Activated CD8-positive, alpha-beta T cell treated with anti-CD3 and anti-CD28 coated beads for 36 hours (primary cell): ENCODE data around the gene TBXT. TPM values are rescaled to one million over a fixed set of nuclear protein-coding genes. Genes with fewer than 3 reads are reported as not detected.

ENCODE experiments used
- ATAC-seq: fragments of 200-7000 bp; cut with Tn5 transposase; one replicate; pipeline ENCODE4 v1.10.0; 2021; ENCODE audit warnings: mild to moderate bottlenecking, moderate library complexity
- CTCF ChIA-PET: fragments of 350-600 bp; sonication (Branson Sonifier 250); formaldehyde crosslinking; loops from one replicate; lab custom pipeline; 2021; ENCODE audit warnings: antibody characterized with exemption; lab: Charles Lee
- POLR2A ChIA-PET: fragments of 350-600 bp; sonication (Branson Sonifier 250); formaldehyde crosslinking; loops from one replicate; lab custom pipeline; 2021; ENCODE audit warnings: antibody characterized with exemption; lab: Charles Lee
- DNase-seq: peaks from one replicate; pipeline ENCODE4 v3.0.0-alpha.2; 2020
- H3K27ac Mint-ChIP-seq: one replicate; pipeline ENCODE4 v1.8.0; 2021; ENCODE audit warnings: mild to moderate bottlenecking, mixed read lengths
- H3K27me3 Mint-ChIP-seq: one replicate; pipeline ENCODE4 v1.8.0; 2021; ENCODE audit warnings: mixed read lengths
- H3K36me3 Mint-ChIP-seq: one replicate; pipeline ENCODE4 v1.8.0; 2021; ENCODE audit warnings: low read depth, mixed read lengths
- H3K4me1 Mint-ChIP-seq: one replicate; pipeline ENCODE4 v1.8.0; 2021; ENCODE audit warnings: low read depth, mixed read lengths
- H3K4me3 Mint-ChIP-seq: one replicate; pipeline ENCODE4 v1.8.0; 2021; ENCODE audit warnings: mild to moderate bottlenecking, moderate library complexity, mixed read lengths
- H3K9me3 Mint-ChIP-seq: one replicate; pipeline ENCODE4 v1.8.0; 2021; ENCODE audit warnings: mixed read lengths
- CTCF ChIP-seq: fragments of 200-600 bp; IDR thresholded peaks from one replicate; pipeline ENCODE4 v1.8.0; 2022; ENCODE audit warnings: antibody characterized with exemption, mild to moderate bottlenecking
- intact Hi-C: fragments of 100-400 bp; cut with micrococcal nuclease; formaldehyde crosslinking; loops from one replicate; pipeline ENCODE4 v1.10.0; 2022
- total RNA-seq, 2 experiments: library from RNA; stranded (reverse); gene quantifications; one replicate each; pipeline ENCODE4 v1.2.3, GENCODE V29; 2021

The TBXT gene
- total RNA-seq, 2 experiments from 2014 or later, result not detected

GRCh38 chr6:166204852-166205650 lies 37.4 kb upstream of the TBXT start:
- intact Hi-C loops, result no loop called here
- H3K9me3 Mint-ChIP-seq, result no peaks in the 10 kb centered on the region
- ATAC-seq, result no peak
- H3K4me1 Mint-ChIP-seq, result peaks cover 14% of the 10 kb centered on the region
- no peak for TF ChIP-seq CTCF
- no peak overlapping the region for H3K4me3 Mint-ChIP-seq
- H3K27me3 Mint-ChIP-seq, result peaks cover 5% of the 10 kb centered on the region
- H3K36me3 Mint-ChIP-seq, result no peaks in the 10 kb centered on the region
- no peak overlapping the region for H3K27ac Mint-ChIP-seq
- CTCF ChIA-PET, result no interaction called here
- DNase-seq, result no peak
- POLR2A ChIA-PET, result no interaction called here

- DNase-seq (no peak), ATAC-seq (no peak)
- no peak overlapping the region for H3K4me3 Mint-ChIP-seq
- no peaks in the 10 kb centered on the region for H3K9me3 Mint-ChIP-seq
- H3K4me1 Mint-ChIP-seq, result peaks cover 14% of the 10 kb centered on the region
- no peak for TF ChIP-seq CTCF
- CTCF ChIA-PET, result no interaction called here
- H3K27me3 Mint-ChIP-seq, result peaks cover 2% of the 10 kb centered on the region
- POLR2A ChIA-PET, result no interaction called here
- no peaks in the 10 kb centered on the region for H3K36me3 Mint-ChIP-seq
- intact Hi-C loops, result no loop called here
- no peak overlapping the region for H3K27ac Mint-ChIP-seq
These were observed 36.1 kb upstream of the TBXT start for GRCh38 chr6:166203641-166204222.

GRCh38 chr6:166203003-166203640 lies 35.5 kb upstream of the TBXT start:
- H3K4me1 Mint-ChIP-seq, result peaks cover 14% of the 10 kb centered on the region
- no peaks in the 10 kb centered on the region for H3K36me3 Mint-ChIP-seq
- ATAC-seq (no peak), DNase-seq (no peak)
- H3K27ac Mint-ChIP-seq, result no peak overlapping the region
- CTCF ChIA-PET, result no interaction called here
- no peak for TF ChIP-seq CTCF
- intact Hi-C loops, result no loop called here
- peaks cover 2% of the 10 kb centered on the region for H3K27me3 Mint-ChIP-seq
- no peak overlapping the region for H3K4me3 Mint-ChIP-seq
- H3K9me3 Mint-ChIP-seq, result no peaks in the 10 kb centered on the region
- POLR2A ChIA-PET, result no interaction called here

GRCh38 chr6:166202321-166202733 lies 34.7 kb upstream of the TBXT start:
- no peak overlapping the region for H3K27ac Mint-ChIP-seq
- H3K4me1 Mint-ChIP-seq, result peaks cover 14% of the 10 kb centered on the region
- CTCF ChIA-PET, result no interaction called here
- no peak for TF ChIP-seq CTCF
- ATAC-seq, result no peak
- intact Hi-C loops, result no loop called here
- H3K4me3 Mint-ChIP-seq, result no peak overlapping the region
- DNase-seq, result no peak
- POLR2A ChIA-PET, result no interaction called here
- H3K27me3 Mint-ChIP-seq, result peaks cover 2% of the 10 kb centered on the region
- H3K36me3 Mint-ChIP-seq, result no peaks in the 10 kb centered on the region
- H3K9me3 Mint-ChIP-seq, result no peaks in the 10 kb centered on the region

- no peak for DNase-seq
- CTCF ChIA-PET, result no interaction called here
- no peak overlapping the region for H3K4me3 Mint-ChIP-seq
- peaks cover 10% of the 10 kb centered on the region for H3K4me1 Mint-ChIP-seq
- H3K36me3 Mint-ChIP-seq, result no peaks in the 10 kb centered on the region
- H3K9me3 Mint-ChIP-seq, result no peaks in the 10 kb centered on the region
- intact Hi-C loops, result no loop called here
- peaks cover 2% of the 10 kb centered on the region for H3K27me3 Mint-ChIP-seq
- POLR2A ChIA-PET, result interaction anchor here (1.0 kb wide), 1 partner anchor 45 kb away, joined by 3 read pairs; no protein-coding TSS in a partner anchor
- TF ChIP-seq CTCF, result no peak
- ATAC-seq, result no peak
- no peak overlapping the region for H3K27ac Mint-ChIP-seq
These were observed 34.2 kb upstream of the TBXT start for GRCh38 chr6:166201878-166202277.
